GM18861 (cell line): Measurements from ENCODE around the gene PARD6G.
A peak's percentile ranks its signal among the peaks of the same experiment; 100 is the strongest.
"Not testable (repeated sequence)": the region's sequence is repeated elsewhere in the genome, so short reads cannot be mapped to it uniquely, and the experiment has no call there.

Experiments used
- ATAC-seq: cut with Tn5 transposase; IDR thresholded peaks from one replicate; pipeline ENCODE4 v1.9.1; 2021; ENCODE audit not compliant: unreplicated experiment

The PARD6G gene

GRCh38 chr18:80247393-80247841, at the start of gene PARD6G:
TSS of gene PARD6G (minus strand) at chr18:80247514. CDS start at chr18:80247348, 166 bp downstream.
- peak; percentile 41 for ATAC-seq

GRCh38 chr18:80262241-80263033, 15.1 kb upstream of the PARD6G start:
- not testable (repeated sequence) for ATAC-seq

- no peak for ATAC-seq
Observed at GRCh38 chr18:80259610-80260009, 12.3 kb upstream of the PARD6G start.

DNA sequence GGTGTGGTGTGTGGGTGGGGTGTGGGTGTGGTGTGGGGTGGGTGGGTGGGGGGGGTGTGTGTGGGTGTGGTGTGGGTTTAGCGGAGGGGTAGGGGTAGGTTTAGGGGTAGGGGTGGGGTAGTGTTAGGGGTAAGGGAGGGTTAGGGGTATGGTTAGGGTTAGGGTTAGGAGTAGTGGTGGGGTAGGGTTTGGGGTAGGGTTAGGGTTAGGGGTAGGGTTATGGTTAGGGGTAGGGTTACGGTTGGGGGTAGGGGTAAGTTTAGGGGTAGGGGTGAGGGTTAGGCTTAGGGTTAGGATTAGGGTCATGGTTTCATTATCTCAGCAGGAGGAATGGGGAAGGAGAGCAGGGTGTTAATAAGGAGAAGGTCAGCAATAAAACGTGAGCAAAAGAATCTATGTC, 11.3 kb upstream of the PARD6G start:
- ATAC-seq, result no peak

- ATAC-seq, result not testable (repeated sequence)
Observed at GRCh38 chr18:80257579-80258543, 10.5 kb upstream of the PARD6G start.

GRCh38 chr18:80254971-80255500, 7.7 kb upstream of the PARD6G start:
- no peak for ATAC-seq

GRCh38 chr18:80253871-80254492, 6.7 kb upstream of the PARD6G start:
- ATAC-seq, result no peak

GRCh38 chr18:80253236-80253635, 5.9 kb upstream of the PARD6G start:
- no peak for ATAC-seq

DNA sequence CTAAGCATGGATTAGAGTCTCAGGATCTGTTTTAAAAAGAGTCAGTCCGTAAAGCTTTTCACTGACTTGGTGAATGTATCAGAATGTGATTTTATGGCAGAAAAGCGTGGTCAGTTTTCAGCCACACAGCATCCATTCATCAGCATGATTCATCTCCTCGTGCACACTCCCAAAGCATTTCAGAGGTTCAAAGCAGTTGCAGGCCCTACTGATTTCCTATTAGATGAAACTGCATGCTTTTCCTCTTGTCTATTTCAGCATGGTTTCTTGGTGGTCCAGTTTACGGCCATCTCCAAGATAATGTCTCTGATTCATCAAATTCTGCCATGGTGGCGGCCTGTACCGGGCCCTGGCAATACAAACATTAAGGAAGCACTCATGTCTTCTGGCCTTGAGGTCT, 4.8 kb upstream of the PARD6G start:
- no peak for ATAC-seq

- ATAC-seq, result no peak
Observed at GRCh38 chr18:80251700-80252099, 4.4 kb upstream of the PARD6G start.

- no peak for ATAC-seq
Observed at GRCh38 chr18:80250740-80251364, 3.5 kb upstream of the PARD6G start.

DNA sequence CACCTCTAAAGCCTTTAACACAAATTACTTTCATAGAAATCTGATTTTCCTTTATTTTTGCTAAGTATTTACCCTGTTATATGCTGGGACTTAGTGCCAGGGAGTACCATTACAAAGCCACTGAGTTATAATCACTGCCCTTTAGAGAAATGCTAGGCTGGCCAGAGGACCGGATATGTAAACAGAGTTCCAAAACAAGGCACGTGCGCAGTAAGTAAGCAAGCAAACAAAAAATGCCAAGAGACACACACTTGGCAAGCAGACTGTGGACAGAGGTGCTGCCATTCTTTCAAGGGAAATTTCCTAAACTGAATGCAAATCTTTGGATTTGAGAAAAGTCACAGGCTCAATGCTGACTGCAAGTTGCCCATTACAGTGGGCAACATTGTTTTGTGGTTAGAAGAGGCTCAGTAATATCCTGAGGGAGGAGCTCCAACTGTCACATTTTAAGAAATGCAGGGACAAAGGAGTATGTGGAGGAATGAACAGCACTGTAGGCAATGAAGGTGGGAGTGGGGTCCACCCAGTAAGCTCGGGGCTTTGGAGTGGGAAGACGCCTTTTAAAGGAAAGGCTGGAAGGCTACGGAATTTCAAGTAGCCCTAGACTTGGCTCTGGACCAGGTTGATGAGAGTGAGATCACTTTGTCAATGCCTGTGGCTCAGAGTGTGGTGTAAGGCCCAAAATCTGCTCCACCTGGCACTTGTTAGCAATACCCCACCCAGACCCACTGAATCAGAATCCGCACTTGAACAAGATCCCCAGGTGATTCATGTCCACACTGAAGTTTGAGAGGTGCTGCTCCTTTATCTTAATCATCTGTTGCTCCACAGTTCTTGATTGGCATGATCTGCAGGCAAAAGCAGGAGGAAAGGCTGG, 2.1 kb upstream of the PARD6G start:
- ATAC-seq, result no peak

GRCh38 chr18:80246445-80247392, 595 bp downstream of the PARD6G start:
- ATAC-seq, result peak; percentile 33

DNA sequence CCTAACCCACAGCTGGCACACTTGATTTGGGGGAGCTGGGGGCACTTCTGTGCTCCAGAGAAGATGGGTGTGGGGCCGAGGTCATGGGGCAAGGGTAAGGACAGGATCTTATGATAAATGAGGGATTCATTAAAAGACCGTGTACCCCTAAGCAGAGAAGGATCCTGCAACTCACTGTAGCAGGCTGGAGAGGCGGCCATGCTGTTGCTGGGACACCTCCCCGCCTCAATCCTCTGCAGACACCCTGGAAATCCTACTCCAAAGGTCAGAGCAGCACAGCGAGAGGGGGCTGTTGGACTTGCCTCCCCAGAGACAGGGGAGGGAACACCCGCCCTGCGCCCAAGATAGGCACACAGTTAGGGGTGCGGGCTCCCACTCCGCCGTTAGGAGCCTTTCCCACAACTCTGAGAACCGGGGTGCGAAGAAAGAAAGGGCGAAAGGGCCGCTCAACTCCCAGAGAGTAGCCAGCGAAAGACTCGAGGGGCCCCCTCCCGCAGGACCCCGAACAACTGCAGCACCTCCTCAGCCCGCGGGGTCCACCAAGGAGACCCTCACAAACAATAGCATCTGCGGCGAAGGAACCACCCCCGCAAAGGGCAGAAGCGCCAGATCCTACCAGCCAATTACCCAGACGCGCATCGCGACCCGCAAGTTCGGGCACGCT, 1.4 kb downstream of the PARD6G start:
- no peak for ATAC-seq

DNA sequence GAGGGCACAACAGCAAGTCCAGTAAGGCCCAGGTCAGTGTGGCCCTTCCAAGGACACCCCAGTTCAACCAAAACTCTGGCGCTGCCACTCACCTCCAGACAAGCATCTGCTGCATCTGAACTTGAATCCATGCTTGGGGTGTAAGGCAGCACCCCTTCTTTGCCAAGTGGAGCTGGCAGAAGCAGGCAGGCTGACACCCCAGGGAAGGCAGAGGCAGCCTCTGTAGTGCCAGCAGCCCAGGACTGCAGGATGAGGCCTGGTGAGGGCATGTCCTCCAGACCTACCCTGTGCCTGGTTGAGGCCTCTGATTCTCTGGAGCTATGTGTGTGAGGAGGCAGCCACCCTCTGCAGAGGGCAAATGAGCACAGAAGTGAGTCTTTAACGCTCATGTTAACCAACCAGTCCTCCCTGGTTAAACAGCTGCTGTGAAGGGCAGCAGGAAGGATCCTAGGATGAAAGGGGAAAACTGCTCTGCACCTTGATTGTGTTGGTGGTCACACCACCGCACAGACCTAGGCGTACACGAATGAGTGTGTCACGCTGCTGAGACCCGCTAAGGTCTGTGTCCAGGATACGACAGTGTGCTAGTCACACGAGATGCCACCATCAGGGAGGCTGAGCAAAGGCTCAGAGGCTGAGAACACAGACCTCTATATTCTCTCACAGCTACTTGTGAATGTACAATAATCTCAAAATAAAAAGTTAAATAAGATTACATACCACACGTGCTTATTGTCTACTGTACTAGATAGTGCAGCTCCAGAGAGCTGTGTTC, 2.2 kb downstream of the PARD6G start:
- no peak for ATAC-seq

GRCh38 chr18:80244167-80244566, 3.1 kb downstream of the PARD6G start:
- no peak for ATAC-seq

DNA sequence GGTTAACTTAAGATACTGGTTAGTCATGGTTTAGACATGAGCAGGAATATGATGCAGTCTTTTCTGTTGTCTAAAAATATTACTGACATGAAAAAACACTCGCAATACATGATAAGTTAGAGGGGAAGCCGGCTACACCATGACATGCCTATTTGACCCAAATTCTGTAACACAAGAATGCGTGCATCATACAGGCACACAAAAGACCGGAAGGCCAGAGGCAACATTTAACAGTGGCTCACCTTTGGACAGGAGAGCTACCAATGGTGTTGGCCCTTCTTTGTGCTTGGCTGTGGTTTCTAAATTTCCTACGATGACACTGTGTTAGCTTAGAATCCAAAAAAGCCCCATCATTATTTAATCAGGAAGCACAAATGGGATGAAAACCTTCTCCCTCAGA, 4.1 kb downstream of the PARD6G start:
- ATAC-seq, result no peak
